GM18505 (cell line): ENCODE data around the gene SLC6A1.

ENCODE experiments used
- ATAC-seq: cut with Tn5 transposase; IDR thresholded peaks from one replicate; pipeline ENCODE4 v1.9.1; 2021; ENCODE audit not compliant: unreplicated experiment
- POLR2A ChIP-seq: IDR thresholded peaks from 4 replicates; pipeline ENCODE4 v1.6.1; 2011; ENCODE audit warnings: borderline replicate concordance; ENCODE audit not compliant: insufficient read depth, insufficient read length; ENCODE audit errors: extremely low read depth

The SLC6A1 gene

DNA sequence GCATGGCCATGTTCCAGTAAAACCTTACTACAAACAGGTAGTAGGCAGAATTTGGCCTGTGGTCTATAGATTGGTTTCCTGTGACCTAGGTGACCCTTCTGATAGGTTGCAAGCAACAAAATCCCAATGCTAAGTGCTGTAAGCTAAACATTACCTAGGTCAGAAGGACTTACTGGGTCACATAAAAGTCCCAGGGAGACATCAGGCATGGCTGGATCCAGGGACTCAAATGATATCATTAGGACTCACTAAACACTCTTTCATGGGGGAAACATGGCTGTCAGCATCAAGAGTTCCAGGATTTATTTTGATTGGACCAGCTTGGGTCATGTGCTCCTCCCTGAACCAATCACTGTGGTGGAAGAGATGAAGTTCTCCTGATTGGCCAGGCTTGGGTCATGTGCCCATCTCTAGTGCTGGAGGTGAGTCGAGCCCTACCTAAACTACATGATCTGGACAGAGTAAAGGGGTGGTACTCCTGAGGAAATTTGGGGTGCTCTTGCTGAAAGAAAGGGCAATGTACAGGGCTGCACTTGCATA lies 16.8 kb upstream of the SLC6A1 start:
- ATAC-seq, result no peak
- no peak for TF ChIP-seq POLR2A

- no peak for ATAC-seq
Observed at GRCh38 chr3:10976770-10977169, 15.8 kb upstream of the SLC6A1 start.

GRCh38 chr3:10977892-10978510 lies 14.5 kb upstream of the SLC6A1 start:
- TF ChIP-seq POLR2A, result no peak
- ATAC-seq, result no peak

More at GRCh38 chr3:10976770-10977169, 15.8 kb upstream of the SLC6A1 start:
- TF ChIP-seq POLR2A, result no peak

- no peak for ATAC-seq
- no peak for TF ChIP-seq POLR2A
Observed at GRCh38 chr3:10978956-10979355, 13.6 kb upstream of the SLC6A1 start.

DNA sequence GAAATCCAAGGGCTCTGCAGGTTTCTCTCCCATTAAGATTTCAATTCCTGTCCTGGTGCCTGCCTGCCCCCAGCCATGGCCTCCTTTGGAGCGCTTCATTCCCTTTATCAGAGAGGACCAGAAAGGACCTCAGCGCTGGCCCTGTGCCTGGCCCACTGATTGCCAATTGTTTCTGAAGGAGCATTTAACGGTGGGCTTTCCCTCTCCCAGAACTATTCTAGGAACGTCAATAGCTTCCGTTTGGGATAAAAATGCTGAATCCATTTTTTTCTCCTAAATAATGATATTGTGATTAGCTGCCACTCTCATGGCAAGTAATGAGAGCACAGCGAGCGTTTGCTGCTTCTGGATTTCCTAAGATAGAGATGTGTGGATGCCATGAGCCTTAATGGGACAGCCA lies 12.2 kb upstream of the SLC6A1 start:
- TF ChIP-seq POLR2A, result no peak
- no peak for ATAC-seq

DNA sequence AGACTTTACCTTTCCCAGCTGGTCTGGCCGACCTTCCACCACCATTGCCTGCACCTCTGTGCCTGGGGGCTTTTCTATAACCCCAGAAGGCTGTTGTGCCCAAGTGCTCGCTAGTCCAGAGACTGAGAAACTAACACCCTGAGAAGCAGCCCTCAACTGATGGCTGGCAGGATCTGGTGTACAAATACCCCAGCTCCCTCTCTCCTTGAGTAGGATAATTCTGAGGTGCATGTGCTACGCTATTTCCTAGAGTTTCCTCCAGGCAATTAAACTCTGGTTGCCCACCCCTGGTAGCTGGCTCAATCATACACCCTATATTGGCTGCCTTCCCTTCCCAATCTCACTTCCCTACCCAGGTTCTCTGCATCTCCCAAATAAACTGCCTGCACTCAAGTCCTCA lies 11.5 kb upstream of the SLC6A1 start:
- TF ChIP-seq POLR2A, result no peak
- ATAC-seq, result no peak

DNA sequence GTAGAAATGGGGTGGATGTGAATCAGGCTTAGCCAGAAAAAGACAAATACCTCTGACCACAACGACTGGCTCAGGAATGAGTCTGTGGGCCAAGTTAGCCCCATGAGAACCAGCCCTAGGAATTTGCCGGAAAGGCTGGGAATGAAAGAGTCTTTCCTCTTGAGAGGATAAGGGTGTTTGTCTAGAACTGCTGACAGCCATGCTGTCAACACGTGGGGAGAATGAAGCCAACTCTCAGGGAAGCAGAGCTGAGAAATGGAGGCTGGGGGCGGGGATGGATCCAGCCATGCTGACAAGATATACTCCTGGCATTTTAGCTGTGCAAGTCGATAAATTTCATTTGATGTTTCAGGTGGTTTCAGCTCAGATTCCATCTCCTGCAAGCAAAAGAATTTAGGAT lies 10.6 kb upstream of the SLC6A1 start:
- TF ChIP-seq POLR2A, result no peak
- ATAC-seq, result no peak

- no peak for TF ChIP-seq POLR2A
- ATAC-seq, result no peak
Observed at GRCh38 chr3:10982782-10983181, 9.8 kb upstream of the SLC6A1 start.

DNA sequence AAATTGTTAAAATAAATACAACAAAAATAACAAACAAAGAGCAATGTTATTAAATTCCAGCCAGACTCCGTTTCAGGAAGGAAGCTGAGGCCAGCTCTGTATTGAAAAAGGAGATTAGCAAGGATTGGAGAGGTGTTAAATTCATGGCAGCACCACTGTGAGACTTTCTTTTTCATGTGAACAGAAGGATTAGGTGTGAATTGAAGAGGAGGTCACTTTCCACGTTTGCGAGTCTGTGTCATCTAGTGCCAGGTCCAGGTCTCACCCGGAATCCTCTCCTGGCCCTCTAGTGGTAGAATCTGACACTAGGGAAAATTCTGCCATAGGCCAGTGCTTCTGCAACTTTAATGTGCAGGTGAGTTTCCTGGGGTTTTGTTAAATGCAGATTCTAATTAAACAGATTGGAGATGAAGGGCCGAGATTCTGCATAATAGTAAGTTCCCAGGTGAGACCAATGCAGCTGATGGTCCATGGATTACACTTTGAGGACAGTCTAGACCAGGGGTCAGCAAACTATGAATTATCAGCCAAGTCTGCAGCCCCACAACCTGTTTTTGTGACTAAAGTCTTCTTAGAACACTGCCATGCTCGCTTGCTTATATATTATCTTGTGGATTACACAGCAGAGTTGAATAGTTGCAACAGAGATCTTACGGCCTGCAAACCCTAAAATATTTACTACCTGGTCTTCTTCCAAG lies 9.2 kb upstream of the SLC6A1 start:
- TF ChIP-seq POLR2A, result no peak
- ATAC-seq, result no peak

- TF ChIP-seq POLR2A, result no peak
- no peak for ATAC-seq
Observed at GRCh38 chr3:10984371-10984896, 8.1 kb upstream of the SLC6A1 start.

DNA sequence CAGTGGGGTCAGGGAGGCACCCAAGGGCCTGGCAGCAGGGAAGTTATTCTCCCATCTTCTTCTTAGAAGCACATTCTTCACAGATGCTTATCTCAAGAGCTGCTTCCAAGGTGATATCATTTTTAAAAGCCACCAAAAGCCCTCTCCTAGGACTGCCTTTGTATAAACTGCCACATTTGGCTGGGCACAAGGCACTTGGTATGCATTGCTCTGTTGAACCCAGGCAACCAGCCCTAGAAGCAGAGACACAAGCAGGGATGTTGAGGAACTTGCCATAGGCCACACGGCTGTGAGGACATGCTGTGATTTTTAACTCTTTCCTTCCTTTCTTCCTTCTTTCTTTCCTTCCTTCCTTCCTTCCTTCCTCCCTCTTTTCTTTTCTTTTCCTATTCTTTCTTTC lies 7.4 kb upstream of the SLC6A1 start:
- no peak for TF ChIP-seq POLR2A
- no peak for ATAC-seq

DNA sequence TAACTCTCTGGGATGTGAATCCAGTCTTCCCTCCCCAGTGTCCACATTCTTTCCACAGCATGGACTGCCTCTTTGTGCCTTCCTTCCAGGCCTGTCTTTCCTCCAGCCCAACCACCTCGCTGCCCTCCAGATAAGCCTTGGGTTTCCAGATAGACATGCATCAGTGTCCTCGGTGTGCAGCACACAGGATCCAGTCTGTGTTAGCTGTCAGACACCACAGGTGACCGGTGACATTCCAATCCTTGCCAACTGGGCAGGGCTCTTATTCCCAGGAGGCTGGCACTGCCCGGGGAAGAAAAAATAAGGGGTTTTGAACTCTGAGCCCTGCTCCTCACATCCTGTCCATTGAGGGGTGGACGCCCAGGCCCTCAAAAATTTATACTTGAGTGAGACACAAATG lies 6.0 kb upstream of the SLC6A1 start:
- TF ChIP-seq POLR2A, result no peak
- ATAC-seq, result no peak

DNA sequence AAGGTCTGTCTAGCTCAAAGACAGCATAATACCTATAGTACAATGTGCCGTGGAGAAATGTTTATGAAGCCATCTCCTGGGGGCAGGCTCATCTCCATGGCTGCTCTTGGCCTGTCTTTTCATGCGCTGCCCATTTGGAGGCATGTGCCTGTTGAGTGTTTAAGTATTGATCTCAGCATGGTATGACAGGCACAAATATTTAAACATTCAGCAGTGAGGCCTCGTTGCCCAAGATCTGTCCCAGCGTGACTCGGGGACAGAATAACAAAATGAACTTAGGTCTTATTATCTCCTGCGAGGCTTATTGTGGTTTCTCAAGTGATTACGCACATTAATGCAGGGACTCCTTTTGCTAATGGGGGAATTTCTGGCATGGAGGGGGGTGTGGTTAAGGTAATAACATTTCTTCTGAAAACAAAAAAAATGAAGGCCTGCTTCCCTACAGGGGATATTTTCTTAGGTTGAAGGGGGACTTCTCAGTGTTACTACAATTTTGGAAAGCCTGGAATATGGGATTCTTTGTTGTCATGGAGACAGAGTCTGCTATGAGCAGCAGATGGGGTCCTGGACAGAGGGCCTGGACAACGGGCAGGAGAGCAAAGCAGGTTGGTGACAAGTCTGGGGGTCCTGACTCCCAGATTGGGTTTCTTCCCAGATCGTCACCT lies 4.4 kb upstream of the SLC6A1 start:
- TF ChIP-seq POLR2A, result no peak

DNA sequence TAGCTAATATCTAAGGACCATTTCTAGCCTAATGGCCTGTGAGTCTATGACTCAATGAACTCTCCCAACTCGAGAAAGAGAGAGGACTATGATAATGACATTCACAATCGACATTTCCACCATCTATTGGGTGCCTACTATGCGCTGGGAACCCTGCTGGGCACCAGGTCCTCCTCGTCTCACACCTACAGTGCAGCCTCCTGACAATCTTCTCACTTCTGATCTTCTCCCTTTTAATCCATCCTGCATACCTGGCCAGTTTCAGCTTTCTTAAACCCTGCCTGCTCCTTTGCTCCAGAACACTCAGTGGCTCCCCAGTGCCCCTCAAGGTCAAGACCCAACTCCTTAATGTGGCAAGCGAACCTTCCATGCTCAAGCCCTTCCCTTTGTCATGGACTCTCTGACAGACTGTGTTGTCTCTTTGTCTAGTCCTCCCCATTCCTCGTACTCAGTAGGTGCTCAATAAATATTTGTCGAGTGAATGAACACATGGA lies 3.5 kb upstream of the SLC6A1 start:
- no peak for ATAC-seq
- no peak for TF ChIP-seq POLR2A

More for the DNA sequence above, 4.4 kb upstream of the SLC6A1 start:
- ATAC-seq, result no peak

DNA sequence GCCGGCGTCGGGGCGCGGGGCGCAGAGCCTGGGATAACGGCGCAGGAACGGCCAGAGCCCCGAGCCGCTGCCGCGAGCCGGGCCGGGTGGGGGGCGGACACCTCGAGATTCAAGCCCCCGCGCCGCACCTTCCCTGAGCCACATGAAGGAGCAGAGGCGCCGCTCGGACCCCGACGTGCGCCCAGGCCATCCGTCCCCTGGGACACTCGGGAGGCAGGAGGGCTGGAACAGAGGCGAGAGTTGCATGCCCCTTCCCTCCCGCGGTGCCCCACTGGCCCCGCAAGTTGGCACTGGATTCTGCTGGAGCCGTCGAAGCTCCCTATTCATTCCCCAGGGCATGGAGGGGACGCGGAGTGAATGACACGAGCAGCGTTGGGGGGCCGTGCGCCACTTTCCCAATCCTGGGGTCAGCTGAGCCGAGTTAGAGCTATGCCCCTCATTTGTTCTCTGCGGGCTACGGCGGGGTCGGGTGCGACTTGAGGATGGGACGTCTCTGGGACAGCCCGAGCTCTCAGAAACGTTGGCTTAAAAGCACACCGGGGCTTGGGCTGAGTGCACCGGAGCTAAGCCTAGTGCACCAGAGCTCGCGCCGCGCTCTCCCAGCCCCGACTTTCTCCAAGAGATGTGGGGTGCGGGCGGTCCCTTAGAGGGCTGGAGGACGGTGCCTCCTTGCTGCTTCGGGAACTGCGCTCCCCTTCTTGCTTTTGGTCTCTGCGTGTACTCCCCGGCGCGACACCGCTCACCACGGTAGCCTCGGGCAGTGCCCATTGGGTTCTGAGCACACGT lies 588 bp downstream of the SLC6A1 start:
- no peak for TF ChIP-seq POLR2A
- no peak for ATAC-seq
